ENCODE results near the gene EID2B.

EID2B gene, protein sequence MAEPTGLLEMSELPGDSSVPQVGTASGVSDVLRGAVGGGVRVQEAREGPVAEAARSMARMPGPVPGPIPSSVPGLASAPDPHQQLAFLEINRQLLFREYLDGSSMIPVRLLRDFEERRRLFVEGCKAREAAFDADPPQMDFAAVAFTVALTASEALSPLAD

GRCh38 chr19:39532233-39533002 is at the start of gene EID2B:
EID2B (minus strand) TSS chr19:39532852; CDS start chr19:39532802, 50 bp downstream.
- peak; percentile 92 to 94 for ATAC-seq

DNA sequence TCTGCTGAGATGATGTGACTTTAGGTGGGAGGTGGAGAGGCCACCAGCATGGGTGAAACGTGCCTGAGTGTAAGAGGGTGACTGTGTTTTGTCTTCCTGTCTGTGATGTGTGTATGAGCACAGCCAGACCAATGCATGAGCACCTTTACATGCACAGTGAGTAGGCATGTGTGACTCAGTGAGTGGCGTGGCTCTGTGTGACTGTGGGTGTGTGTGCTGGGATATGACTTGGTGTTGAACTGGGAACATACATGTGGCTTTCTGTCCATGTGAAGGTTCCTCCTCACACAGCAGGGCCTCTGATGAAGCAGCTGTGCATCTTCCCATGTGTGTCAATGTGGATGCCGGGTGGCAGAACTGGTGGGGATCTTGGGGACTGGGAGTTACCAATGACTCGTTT is 49.8 kb upstream of the EID2B start:
- ATAC-seq, result peak; percentile 69 to 82

- ATAC-seq, result no peak
These were observed 36.0 kb upstream of the EID2B start for GRCh38 chr19:39568604-39569003.

DNA sequence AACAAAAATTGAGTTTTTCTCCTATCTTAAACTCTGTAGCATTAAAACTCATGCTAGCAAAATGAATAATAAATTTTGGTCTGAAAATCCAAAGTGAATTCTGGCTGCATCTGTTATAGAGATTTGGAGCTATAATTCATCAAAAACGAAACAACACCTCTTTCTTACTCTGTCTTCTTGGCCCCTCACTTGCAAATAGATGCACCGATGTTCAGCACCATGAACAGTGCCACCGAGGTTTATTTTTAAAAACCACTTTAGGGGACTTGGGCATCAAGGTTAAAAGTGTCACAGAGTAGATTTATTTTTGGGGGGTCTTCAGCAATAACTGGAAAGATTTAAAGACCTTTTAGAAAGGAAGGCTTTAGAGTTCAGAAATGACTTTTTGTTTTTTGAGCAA is 33.4 kb upstream of the EID2B start:
- no peak for ATAC-seq

- ATAC-seq, result no peak
These were observed 30.8 kb upstream of the EID2B start for GRCh38 chr19:39563408-39563807.

DNA sequence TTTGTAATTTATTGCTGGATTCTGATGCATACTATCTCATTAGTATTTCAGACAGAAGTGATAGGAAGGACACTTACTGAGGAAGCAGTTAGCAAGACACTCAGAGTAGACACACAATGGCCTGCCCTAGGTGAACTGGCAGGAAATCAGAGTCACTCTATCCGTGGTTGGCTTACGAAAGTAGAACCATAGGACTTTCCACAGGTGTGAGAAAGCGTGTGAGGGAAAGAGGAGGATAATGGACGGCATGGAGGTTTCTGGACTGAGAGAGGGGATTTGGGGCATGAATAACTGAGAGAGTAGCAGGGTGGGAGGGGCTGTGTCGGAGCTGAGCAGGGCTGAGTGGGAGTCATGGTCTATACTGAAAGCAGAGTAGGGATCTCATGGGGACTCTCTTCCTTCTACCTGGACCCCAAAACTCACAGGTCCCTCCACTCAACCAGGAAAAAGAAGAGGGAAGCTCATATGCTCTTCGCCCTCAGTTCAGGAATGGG is 26.0 kb upstream of the EID2B start:
- ATAC-seq, result peak; percentile 49 to 70

GRCh38 chr19:39557811-39558623 is 25.4 kb upstream of the EID2B start:
- peak; percentile 57 to 69 for ATAC-seq

DNA sequence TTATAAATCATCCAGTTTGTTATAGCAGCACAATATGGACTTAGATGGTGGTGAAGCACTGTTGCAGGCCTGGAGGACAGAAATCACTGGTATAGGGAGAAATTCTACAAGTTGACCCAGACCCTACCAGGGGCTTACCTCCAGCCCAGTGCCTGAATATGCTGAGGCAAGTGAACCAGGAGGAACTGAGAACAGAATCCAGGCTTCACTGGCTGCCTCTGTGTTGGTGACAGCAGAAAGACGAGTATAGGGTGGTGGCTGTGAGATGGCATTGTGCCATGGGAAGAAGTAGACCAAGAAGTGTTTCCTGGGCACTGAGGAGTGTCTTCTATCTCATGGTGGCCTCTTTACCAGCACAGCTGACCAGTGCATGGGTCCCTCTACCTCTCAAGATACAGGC is 23.2 kb upstream of the EID2B start:
- no peak for ATAC-seq

DNA sequence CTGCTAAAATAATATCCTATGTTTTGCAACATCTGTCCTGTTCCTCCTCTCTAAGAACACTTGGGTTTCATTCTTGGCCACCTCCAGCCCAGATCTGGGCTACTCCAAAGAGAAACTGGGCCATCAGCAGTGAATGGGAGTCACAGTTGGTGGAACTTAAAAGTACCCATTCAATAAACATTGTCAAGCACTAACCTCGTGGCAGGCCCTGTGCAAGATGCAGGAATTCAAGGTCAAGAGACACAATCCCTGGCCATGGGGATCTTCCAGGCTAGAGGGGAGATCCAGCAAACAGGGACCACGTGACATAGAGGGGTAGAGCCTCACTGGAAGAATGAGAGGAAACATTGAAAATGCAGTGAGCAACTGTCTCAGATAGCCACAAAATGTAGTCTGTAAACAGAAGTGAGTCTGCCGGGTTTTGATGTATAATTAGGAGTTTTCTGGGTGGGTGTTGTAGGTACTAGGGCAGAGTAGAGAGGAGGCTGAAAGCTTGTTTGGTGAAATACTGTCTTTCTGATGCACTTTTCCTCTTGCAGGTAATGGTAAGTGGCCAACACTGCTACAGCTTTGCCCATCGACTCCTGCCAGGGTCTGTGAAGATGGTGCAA is 22.2 kb upstream of the EID2B start:
- no peak for ATAC-seq

GRCh38 chr19:39553082-39553652 is 20.5 kb upstream of the EID2B start:
- no peak for ATAC-seq

DNA sequence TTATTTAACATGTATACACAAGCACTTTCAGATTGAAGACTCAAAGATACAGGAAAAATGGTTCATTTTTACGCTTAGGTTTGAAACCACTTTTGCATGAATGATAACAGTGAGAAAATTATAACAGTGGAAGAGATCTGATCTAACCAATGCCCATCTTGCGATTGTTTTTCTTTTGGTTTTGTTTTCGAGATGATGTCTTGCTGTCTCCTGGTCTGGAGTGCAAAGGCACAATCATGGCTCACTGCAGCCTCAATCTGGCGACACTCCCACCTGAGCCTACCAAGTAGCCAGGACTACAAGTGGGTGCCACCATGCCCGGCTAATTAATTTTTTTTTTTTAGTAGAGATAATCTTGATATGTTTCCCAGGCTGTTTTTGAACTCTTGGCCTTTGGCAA is 17.5 kb upstream of the EID2B start:
- ATAC-seq, result no peak

GRCh38 chr19:39546599-39546998 is 13.9 kb upstream of the EID2B start:
- peak in 1 of 2 donors; percentile 13 for ATAC-seq

GRCh38 chr19:39544911-39545310 is 12.3 kb upstream of the EID2B start:
- no peak for ATAC-seq

DNA sequence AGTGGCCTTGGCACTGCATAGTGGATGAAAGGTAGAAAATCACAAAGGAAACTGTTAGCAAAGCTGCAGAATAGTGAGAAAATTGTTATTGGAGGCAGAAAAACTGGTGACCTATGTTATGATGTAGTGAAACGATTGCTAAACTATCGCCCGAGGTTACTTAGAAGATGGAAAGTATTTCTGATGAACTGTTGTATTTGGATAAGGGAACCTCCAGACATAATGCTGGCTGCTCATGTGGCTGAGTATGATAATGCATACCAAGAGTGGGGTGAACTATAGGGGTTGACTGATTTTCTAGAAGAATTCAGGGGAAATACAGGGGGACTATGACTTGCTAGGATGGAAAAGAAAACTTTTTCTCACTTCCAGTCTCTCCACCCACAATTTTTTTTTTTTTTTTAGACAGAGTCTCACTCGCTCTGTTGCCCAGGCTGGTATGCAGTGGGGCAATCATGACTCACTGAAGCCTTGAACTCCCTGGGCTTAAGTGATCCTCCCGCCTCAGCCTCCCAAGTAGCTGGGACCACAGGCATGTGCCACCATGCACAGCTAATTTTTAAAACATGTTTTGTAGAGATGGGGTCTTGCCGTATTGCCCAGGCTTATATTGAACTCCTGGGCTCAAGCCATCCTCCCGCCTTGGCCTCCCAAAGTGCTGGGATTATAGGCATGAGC is 11.7 kb upstream of the EID2B start:
- no peak for ATAC-seq

DNA sequence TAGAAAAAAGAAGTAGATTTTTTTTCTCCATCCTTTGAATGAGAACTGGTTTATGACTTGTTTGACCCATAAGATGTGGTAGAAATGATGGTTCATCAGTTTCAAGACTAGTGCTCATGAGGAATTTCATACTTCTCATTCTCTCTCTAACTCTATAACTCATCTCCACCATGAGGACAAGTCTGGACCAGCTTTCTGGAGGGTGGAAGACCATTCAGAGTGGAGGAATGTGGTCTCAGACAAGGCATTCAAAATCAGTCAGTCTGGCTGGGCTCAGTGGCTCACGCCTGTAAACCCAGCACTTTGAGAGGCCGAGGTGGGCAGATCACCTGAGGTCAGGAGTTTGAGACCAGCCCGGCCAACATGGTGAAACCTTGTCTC is 10.8 kb upstream of the EID2B start:
- ATAC-seq, result no peak

- no peak for ATAC-seq
These were observed 9.6 kb upstream of the EID2B start for GRCh38 chr19:39542206-39542605.

GRCh38 chr19:39540333-39540673 is 7.7 kb upstream of the EID2B start:
- no peak for ATAC-seq

- ATAC-seq, result peak; percentile 91 to 92
These were observed 7.1 kb upstream of the EID2B start, which contains the start of gene EID2 for GRCh38 chr19:39539518-39540332. EID2 (minus strand) TSS chr19:39540161; CDS start chr19:39540079, 82 bp downstream.

GRCh38 chr19:39539165-39539517 is 6.5 kb upstream of the EID2B start:
- peak in 1 of 2 donors; percentile 21 for ATAC-seq

- no peak for ATAC-seq
These were observed 1.1 kb upstream of the EID2B start for GRCh38 chr19:39533791-39534190.

GRCh38 chr19:39533003-39533512 is 406 bp upstream of the EID2B start:
- peak; percentile 13 to 19 for ATAC-seq

All from activated CD4-positive, CD25-positive, alpha-beta regulatory T cell treated with anti-CD3 and anti-CD28 coated beads, Interleukin-2, amount 50 U/mL, for 24 hours (primary cell).